Measurements from ENCODE around the gene MYO18A. TPM values are rescaled to one million over a fixed set of nuclear protein-coding genes. Genes with fewer than 3 reads are reported as not detected.
"Not testable (repeated sequence)": the region's sequence is repeated elsewhere in the genome, so short reads cannot be mapped to it uniquely, and the experiment has no call there.

The MYO18A gene, protein sequence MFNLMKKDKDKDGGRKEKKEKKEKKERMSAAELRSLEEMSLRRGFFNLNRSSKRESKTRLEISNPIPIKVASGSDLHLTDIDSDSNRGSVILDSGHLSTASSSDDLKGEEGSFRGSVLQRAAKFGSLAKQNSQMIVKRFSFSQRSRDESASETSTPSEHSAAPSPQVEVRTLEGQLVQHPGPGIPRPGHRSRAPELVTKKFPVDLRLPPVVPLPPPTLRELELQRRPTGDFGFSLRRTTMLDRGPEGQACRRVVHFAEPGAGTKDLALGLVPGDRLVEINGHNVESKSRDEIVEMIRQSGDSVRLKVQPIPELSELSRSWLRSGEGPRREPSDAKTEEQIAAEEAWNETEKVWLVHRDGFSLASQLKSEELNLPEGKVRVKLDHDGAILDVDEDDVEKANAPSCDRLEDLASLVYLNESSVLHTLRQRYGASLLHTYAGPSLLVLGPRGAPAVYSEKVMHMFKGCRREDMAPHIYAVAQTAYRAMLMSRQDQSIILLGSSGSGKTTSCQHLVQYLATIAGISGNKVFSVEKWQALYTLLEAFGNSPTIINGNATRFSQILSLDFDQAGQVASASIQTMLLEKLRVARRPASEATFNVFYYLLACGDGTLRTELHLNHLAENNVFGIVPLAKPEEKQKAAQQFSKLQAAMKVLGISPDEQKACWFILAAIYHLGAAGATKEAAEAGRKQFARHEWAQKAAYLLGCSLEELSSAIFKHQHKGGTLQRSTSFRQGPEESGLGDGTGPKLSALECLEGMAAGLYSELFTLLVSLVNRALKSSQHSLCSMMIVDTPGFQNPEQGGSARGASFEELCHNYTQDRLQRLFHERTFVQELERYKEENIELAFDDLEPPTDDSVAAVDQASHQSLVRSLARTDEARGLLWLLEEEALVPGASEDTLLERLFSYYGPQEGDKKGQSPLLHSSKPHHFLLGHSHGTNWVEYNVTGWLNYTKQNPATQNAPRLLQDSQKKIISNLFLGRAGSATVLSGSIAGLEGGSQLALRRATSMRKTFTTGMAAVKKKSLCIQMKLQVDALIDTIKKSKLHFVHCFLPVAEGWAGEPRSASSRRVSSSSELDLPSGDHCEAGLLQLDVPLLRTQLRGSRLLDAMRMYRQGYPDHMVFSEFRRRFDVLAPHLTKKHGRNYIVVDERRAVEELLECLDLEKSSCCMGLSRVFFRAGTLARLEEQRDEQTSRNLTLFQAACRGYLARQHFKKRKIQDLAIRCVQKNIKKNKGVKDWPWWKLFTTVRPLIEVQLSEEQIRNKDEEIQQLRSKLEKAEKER (N-terminal part only)
- total RNA-seq (2014; rRNA removed; shearing (Covaris generic)) = 13.5 and 16.6 TPM in 2 replicates

DNA sequence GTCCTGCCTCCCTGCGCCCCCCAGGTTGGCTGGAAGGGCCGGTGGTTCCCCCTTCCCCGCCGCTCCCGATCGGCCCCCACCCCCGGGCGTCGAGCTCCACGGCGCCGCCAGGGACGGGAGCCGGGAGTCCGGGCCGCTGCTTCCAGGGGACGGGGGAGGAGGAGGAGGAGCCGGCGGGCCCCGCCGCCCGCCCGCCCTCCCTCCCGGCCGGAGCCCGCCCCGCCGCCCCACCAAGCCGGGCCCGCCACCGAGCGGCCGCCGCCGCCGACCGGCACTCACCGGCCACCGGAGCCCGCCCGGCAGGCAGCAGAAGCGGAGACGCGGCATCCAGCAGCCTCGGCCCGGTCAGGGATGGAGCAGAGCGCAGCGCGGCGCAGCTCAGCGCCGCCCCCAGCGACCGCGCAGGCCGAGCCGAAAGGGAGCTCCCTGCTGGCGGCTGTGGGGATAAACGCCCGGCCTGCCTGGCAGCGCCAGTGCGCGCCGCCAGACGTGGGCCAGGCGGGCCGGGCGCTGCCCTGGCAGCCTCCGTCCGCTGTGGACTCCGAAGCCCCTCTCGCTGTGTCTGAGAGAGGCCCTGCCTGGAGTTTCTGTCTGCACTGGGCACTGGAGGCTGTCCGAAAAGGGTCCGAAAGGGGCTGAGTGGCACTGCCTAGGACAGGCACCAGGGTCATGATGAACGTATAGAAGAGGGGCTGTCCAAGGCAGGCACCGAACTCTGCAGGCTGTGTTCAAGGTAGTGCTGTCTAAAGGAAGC, at the start of gene MYO18A:
Gene MYO18A, minus strand, starts transcription at position 365 of the 754 bp plus-strand sequence. CDS start 13,458 bp downstream, outside the sequence.
- H3K27me3 ChIP-seq (ENCODE audit: control insufficient read depth, insufficient read depth, low read length) = peaks cover 7% of the 10 kb centered on the region
- H3K36me3 ChIP-seq (replicated peaks; ENCODE audit: control insufficient read depth, insufficient read depth, low read length) = no peaks in the 10 kb centered on the region
- peak within 1 kb of the TSS; percentile 73 for H3K4me3 ChIP-seq (ENCODE audit: insufficient read depth, low read depth, low read length)
- DNase-seq = peak; percentile 94

DNA sequence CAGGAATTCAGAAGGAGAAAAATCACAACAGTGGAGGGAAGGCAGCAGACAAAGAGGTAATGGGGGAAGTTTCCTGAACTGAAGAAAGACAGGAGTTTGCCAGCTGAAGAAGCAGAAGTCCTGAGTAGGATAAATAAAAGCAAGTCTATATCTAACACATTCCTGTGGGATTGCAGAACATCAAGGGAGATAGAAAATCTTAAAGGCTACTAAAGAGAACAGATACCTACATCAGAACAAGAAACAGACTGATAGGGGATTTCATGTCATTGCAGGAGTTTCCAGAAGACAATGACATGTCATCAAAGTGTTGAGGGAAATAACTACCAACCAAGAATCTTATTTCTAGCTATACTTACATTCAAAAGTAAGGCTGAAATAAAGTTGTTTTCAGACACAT, 45.2 kb upstream of the MYO18A start:
- DNase-seq = no peak
- Histone ChIP-seq H3K4me3 (ENCODE audit: insufficient read depth, low read depth, low read length) (no peak overlapping the region), H3K27me3 (ENCODE audit: control insufficient read depth, insufficient read depth, low read length) (no peaks in the 10 kb centered on the region), H3K36me3 (replicated peaks; ENCODE audit: control insufficient read depth, insufficient read depth, low read length) (no peaks in the 10 kb centered on the region)

DNA sequence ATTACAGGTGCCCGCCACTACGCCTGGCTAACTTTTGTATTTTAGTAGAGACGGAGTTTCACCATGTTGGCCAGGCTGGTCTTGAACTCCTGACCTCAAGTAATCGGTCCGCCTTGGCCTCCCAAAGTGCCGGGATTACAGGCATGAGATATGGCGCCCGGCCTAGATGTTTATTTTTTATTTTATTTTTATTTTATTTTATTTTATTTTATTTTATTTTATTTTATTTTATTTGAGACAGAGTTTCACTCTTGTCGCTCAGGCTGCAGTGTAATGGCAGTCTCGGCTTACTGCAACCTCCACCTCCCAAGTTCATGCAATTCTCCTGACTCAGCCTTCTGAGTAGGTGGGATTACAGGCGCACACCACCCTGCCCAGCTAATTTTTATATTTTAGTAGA, 41.1 kb upstream of the MYO18A start:
- DNase-seq; H3K36me3 ChIP-seq (replicated peaks; ENCODE audit: control insufficient read depth, insufficient read depth, low read length); H3K4me3 ChIP-seq (ENCODE audit: insufficient read depth, low read depth, low read length); H3K27me3 ChIP-seq (ENCODE audit: control insufficient read depth, insufficient read depth, low read length): not testable (repeated sequence)

DNA sequence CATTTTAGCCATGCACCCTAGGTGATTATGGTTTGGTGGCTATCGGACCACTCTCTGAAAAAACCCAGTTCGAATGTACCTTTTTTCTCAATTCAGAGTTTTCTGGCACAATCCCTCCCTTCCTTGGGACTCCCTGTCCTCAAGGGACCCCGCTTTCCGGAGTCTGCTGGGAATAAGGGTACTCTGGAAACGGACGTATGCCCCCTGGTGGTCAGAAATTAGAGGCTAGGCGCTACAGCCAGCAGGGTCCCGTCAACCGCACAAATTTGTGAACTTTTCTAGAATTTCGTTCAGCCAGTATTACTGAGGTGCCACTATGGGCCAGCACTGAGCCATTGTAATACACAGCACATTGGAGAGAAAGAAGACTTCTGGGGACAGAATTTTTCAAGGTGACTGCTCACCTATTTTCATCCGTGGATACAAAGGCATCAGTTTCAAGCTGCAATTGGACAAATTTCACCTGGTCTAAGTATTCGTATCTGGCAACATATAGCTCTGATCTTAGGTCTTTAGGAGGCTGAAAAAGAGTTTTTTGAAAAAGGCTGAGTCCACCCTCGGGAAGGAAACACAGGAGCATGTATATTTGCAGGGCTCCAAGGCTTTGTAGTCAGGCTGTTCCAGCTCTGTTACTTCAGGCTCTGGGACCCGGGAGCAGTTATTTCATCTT, 39.3 kb upstream of the MYO18A start:
- H3K27me3 ChIP-seq (ENCODE audit: control insufficient read depth, insufficient read depth, low read length) = no peaks in the 10 kb centered on the region

DNA sequence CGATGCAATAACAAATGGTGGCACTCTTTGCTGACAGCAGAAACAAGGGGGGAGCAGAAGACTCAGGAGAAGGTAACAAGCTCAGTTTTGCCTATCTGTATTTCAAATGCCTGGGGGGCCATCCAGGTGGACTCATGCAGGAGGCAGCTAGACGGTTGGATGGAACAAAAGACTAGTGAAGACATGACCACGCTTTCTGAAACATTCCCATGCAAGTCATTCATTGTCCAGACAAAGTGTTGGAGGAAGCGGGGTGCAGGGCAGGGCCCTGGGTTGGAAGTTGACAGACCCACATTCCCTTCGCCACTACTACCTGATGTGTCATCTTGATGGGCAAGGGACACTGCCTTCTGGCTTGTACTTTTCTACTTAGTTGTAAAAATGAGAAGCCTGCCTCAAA, 36.7 kb upstream of the MYO18A start:
- Histone ChIP-seq H3K27me3 (ENCODE audit: control insufficient read depth, insufficient read depth, low read length) (no peaks in the 10 kb centered on the region), H3K36me3 (replicated peaks; ENCODE audit: control insufficient read depth, insufficient read depth, low read length) (no peaks in the 10 kb centered on the region), H3K4me3 (ENCODE audit: insufficient read depth, low read depth, low read length) (no peak overlapping the region)
- no peak for DNase-seq

More for the DNA sequence above, 39.3 kb upstream of the MYO18A start:
- no peak overlapping the region for H3K4me3 ChIP-seq (ENCODE audit: insufficient read depth, low read depth, low read length)
- peak; percentile 89 for DNase-seq
- no peaks in the 10 kb centered on the region for H3K36me3 ChIP-seq (replicated peaks; ENCODE audit: control insufficient read depth, insufficient read depth, low read length)

DNA sequence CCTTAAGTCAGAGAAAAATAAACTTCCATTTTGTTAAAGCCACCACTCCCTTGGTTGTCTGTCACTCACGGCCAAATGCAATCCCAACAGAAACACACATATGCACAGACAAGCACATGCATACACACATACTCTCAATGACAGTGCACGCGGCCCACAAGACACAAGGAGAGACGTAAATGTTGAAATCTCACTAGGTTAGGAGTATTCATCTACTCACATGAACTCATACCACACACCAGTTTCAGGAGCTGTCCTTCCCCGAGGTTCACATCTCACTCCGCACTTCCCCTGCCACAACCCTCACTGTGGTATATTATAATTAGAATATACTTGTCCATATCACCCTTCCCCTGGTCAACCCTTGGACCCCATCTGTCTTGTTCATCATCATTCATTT, 36.0 kb upstream of the MYO18A start:
- no peaks in the 10 kb centered on the region for H3K27me3 ChIP-seq (ENCODE audit: control insufficient read depth, insufficient read depth, low read length)
- H3K36me3 ChIP-seq (replicated peaks; ENCODE audit: control insufficient read depth, insufficient read depth, low read length) = no peaks in the 10 kb centered on the region
- no peak overlapping the region for H3K4me3 ChIP-seq (ENCODE audit: insufficient read depth, low read depth, low read length)
- DNase-seq = no peak

DNA sequence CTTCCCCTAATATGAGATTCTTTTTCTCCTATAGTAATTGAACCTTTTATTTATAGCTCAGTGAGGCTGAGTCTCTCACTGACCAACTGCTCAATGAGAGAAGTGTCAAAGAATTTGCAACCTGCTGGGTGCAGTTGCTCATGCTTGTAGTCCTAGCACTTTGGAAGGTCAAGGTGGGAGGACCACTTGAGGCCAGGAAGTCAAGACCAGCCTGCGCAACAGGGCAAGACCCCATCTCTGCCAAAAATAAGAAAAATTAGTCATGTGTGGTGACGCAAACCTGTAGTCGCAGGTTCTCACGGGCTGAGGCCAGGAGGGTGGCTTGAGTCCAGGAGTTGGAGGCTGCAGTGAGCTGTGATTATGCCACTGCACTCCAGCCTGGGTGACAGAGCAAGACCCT, 35.5 kb upstream of the MYO18A start:
- Histone ChIP-seq H3K4me3 (ENCODE audit: insufficient read depth, low read depth, low read length) (no peak overlapping the region), H3K36me3 (replicated peaks; ENCODE audit: control insufficient read depth, insufficient read depth, low read length) (no peaks in the 10 kb centered on the region), H3K27me3 (ENCODE audit: control insufficient read depth, insufficient read depth, low read length) (no peaks in the 10 kb centered on the region)
- no peak for DNase-seq

DNA sequence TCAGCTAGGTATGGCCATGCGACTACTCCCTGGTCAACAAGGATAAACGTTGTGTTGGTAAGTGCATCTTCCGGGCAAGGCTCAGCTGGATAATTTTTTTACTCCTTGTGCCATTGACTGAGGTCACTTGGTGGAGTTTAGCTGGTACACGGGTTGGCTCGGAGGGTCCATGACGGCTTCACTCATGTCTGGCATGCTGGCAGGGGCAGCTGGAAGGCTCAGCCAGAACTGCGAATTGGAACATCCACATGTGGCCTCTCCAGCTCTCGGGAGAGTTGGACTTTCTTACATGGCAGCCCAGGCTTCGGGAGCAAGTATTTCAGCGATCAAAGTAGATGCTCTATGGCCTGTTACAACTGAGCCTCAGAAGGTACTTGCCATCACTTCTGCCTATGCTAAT, 35.0 kb upstream of the MYO18A start:
- no peak overlapping the region for H3K4me3 ChIP-seq (ENCODE audit: insufficient read depth, low read depth, low read length)
- H3K36me3 ChIP-seq (replicated peaks; ENCODE audit: control insufficient read depth, insufficient read depth, low read length) = no peaks in the 10 kb centered on the region
- DNase-seq = no peak

DNA sequence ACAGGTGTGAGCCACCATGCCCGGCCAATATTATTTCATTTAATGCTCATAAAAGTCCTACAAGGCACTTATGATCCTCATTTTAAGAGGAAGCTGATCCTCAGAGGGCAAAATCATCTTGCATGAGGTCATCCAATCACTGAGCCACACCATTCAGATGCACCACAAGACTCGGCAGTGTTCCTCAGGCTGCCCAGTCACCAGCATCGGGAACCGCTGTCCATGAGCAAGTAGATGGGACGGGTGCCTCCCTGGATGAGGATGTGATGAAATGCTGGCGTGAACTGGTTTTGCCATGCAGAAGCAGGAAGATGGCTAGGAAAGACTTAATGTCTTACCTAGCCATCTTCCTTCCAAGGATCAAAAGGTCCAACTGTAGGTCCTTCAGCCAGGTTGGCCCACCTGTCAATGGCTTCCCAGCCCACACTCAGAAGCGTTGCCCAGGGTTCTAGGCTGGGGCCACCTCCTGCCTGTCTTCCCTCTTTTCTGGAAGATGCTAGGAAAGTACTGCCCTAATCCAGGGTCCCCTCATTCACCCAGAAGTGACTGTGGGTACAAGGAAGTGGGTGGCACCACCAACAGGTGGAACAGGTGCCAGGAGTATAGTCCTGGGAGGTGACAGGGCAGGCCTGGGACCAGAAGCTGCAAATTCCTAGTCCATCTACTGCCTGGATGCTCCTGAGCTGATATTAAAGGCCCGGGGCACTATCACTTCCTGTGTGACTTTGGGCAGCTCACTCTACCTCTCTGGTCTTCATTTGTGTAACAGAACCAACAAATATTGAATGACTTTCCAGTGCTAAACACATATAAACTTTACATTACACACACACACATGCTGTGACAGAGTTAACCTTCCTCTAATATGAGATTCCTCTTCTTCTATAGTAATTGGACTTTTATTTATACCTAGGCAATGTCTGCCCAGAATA, 34.3 kb upstream of the MYO18A start:
- Histone ChIP-seq H3K27me3 (ENCODE audit: control insufficient read depth, insufficient read depth, low read length) (no peaks in the 10 kb centered on the region), H3K4me3 (ENCODE audit: insufficient read depth, low read depth, low read length) (no peak overlapping the region), H3K36me3 (replicated peaks; ENCODE audit: control insufficient read depth, insufficient read depth, low read length) (no peaks in the 10 kb centered on the region)
- no peak for DNase-seq

More for the DNA sequence above, 35.0 kb upstream of the MYO18A start:
- H3K27me3 ChIP-seq (ENCODE audit: control insufficient read depth, insufficient read depth, low read length) = no peaks in the 10 kb centered on the region

DNA sequence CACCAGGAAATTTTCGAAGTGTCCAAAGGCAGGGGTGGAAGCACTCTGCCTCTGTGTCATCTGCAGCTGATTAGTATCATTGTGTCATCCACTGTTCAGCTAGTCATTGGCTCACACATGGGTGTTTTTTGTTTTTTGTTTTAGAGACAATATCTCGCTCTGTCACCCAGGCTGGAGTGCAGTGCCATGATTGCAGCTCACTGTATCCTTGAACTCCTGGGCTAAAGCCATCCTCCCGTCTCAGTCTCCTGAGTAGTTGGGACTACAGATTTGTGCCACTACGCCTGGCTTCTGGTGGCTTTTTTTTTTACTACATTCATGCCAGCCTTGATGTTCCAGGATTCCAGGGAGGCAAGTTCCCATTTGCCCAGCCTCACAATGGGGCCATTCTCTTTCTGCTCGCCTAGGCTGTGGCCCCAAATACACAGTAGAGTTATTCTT, 32.5 kb upstream of the MYO18A start:
- DNase-seq = no peak
- H3K4me3 ChIP-seq (ENCODE audit: insufficient read depth, low read depth, low read length) = no peak overlapping the region
- no peaks in the 10 kb centered on the region for H3K36me3 ChIP-seq (replicated peaks; ENCODE audit: control insufficient read depth, insufficient read depth, low read length)
- H3K27me3 ChIP-seq (ENCODE audit: control insufficient read depth, insufficient read depth, low read length) = no peaks in the 10 kb centered on the region

DNA sequence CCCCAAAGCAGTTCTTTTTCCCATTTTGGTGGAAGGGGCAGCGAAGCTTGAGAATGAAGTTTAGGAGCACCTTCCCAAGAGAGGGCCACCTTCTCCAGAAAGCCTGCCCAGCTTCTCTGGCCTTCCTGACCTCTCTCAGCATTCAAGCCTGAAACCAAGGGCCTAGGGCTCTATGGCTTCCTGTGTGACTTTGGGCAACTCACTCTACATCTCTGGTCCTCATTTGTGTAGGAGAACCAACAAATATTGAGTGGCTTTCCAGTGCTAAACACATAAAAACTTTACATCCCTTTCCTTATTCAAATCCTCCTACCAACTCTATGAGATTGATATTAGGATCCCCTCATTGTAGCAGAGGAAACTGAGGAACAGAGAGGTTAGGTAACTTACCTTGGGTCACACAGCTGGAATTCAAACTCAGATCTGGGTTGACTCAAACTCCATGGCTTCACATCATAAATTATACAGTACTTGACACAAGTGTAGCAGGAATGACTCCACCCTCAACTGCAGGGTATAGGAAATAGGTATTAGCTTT, 32.0 kb upstream of the MYO18A start:
- H3K27me3 ChIP-seq (ENCODE audit: control insufficient read depth, insufficient read depth, low read length) = no peaks in the 10 kb centered on the region
- H3K4me3 ChIP-seq (ENCODE audit: insufficient read depth, low read depth, low read length) = no peak overlapping the region
- H3K36me3 ChIP-seq (replicated peaks; ENCODE audit: control insufficient read depth, insufficient read depth, low read length) = no peaks in the 10 kb centered on the region
- DNase-seq = no peak

DNA sequence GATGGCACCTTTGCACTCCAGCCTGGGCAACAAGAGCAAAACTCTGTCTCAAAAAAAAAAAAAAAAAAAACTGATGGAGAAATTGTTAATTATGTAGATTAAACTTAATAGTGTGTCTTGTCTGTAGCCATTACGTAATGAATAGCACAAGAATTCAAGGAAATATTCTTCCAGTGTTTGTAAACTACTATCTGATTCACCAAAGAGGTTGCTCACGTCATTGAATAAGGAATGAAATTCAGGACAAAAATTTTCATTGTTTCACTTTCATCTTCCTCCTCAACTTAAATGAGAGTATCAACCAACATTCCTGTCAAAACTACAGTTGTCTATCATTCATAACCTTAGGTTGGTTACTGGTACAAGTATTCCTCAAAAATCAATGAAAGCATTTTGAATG, 30.7 kb upstream of the MYO18A start:
- Histone ChIP-seq H3K27me3 (ENCODE audit: control insufficient read depth, insufficient read depth, low read length) (no peaks in the 10 kb centered on the region), H3K4me3 (ENCODE audit: insufficient read depth, low read depth, low read length) (no peak overlapping the region), H3K36me3 (replicated peaks; ENCODE audit: control insufficient read depth, insufficient read depth, low read length) (no peaks in the 10 kb centered on the region)
- DNase-seq = no peak
